T-helper 2 cell (primary cell): Measurements from ENCODE around the gene LZTS3.
A peak's percentile ranks its signal among the peaks of the same experiment; 100 is the strongest.
"Not testable (repeated sequence)": the region's sequence is repeated elsewhere in the genome, so short reads cannot be mapped to it uniquely, and the experiment has no call there.

Experiments used
- DNase-seq, 5 experiments: peaks; one replicate each; pipeline versions ENCODE4 v3.0.0 to v3.0.0-alpha.2; 2012 to 2022

LZTS3 gene

DNA sequence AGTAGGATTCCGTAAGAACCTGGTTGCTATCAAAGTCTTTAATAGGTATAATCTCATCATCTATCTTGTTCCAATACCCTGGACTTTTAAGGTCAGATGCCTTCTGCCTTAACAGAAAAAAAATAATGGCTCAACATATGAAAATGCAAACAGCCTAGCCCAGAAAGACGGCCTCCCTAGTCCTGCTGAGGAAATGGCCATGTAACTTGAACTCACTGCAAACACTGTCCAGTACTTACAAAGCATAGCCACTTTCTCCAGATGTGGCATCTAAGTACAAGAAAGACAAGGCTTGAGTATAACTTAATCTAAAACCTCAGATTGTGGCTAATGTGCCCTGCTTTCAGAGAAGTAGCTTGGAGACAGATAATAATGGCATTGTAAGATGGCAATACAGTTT lies 40.2 kb downstream of the LZTS3 start:
- no peak for DNase-seq

DNA sequence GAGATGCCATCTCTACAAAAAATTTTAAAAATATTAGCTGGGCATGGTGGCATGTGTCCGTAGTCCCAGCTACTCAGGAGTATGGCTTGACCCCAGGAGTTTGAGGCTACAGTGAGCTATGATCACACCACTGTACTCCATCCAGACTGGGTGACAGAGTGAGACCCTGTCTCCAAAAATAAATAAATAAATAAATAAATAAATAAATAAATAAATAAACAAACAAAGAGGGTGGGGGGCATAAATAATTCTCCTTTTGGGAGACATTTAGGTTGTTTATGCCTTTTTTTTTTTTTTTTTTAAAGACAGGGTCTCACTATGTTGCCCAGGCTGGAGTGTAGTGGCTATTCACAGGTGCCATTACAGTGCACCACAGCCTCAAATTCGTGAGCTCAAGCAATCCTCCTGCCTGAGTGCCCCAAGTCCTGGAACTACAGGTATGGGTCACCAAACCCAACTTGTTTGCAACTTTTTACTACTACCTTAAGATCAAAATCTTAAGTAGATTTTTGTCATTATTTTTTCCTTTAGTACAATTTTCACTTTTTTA lies 43.2 kb downstream of the LZTS3 start:
- DNase-seq, result no peak

DNA sequence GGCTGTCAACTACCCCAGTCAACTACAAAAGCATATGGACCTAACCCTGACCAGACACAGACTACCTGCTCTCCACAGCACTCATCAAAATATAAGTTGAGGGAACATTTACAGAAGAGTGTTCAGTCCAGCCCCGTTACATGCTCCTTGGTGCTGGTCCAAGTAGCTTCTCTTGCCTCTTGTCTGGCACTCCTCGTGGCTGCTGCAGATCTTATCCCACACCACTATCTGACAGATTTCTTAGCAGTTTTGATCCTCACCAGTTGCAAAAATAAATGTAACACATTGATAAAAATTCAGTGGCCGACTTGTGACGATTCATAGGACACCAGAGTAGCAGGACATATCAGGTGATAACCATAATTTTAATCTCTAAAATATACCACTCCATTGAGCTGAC lies 44.3 kb downstream of the LZTS3 start:
- no peak for DNase-seq

DNA sequence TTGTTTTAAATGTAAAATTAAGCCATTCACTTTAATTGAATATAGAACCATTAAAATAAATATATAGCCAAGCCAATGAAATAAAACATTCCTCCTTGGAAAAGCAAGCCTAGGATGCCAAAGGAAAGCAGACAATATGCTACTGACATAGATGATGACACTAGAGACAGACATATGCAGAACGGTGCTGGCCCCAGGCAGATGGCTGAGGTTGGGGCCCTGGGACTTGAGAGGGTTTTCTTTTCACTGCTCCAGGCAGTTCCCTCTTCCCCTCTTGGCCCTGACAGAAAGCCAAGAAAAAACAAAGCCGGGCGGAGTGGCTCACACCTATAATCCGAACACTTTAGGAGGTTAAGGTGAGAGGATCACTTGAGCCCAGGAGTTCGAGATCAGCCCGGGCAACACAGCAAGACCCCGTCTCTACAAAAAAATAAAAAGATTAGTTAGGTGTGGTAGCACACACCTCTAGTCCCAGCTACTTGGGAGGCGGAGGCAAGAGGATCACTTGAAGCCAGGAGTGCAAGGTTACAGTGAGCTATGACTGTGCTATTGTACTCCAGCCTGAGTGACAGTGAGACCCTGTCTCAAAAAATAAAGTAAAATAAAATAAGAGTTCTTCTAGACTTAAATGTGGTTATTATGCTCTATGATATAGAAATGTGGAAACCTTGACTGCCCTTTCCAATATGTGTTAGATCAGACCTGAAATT lies 44.9 kb downstream of the LZTS3 start:
- DNase-seq, result no peak

DNA sequence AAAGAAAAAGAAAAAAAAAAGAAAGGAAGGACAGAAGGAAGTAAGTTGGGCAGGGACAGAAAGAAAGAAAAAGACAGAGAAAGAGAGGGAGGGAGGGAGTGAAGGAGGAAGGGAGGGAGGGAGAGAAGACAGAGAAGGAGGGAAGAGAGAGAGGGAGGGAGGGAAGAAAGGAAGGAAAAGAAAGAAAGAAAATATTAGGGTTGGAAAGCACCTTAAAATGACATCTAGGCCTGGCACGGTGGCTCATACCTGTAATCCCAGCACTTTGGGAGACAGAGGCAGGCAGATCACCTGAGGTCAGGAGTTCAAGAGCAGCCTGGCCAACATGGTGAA lies 46.9 kb downstream of the LZTS3 start:
- DNase-seq, result no peak

- not testable (repeated sequence) for DNase-seq
These were observed 47.4 kb downstream of the LZTS3 start for GRCh38 chr20:3125776-3126526.

DNA sequence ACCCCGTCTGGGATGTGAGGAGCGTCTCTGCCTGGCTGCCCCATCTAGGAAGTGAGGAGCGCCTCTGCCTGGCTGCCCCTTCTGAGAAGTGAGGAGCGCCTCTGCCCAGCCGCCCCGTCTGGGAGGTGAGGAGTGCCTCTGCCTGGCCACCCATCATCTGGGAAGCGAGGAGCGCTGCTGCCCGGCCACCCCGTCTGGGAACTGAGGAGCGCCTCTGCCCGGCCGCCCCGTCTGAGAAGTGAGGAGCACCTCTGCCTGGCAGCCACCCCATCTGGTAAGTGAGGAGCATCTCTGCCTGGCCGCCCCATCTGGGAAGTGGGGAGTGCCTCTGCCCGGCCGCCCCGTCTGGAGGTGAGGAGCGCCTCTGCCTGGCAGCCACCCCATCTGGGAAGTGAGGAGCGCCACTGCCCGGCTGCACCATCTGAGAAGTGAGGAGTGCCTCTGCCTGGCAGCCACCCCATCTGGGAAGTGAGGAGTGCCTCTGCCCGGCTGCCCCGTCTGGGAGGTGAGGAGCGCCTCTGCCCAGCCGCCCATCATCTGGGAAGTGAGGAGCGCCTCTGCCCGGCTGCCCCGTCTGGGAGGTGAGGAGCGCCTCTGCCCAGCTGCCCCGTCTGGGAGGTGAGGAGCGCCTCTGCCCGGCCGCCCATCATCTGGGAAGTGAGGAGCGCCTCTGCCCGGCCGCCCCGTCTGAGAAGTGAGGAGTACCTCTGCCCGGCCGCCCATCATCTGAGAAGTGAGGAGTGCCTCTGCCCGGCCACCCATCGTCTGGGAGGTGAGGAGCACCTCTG lies 48.4 kb downstream of the LZTS3 start:
- DNase-seq, result not testable (repeated sequence)

DNA sequence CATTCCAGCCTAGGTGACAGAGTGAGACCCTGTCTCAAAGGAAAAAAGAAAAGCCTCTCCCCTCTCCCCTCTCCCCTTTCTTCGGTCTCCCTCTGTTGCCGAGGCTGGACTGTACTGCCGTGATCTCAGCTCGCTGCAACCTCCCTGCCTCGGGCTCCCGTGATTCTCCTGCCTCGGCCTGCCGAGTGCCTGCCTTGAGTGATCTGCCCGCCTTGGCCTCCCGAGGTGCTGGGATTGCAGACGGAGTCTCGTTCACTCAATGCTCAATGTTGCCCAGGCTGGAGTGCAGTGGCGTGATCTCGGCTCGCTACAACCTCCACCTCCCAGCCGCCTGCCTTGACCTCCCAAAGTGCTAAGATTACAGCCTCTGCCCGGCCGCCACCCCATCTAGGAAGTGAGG lies 49.2 kb downstream of the LZTS3 start:
- not testable (repeated sequence) for DNase-seq

DNA sequence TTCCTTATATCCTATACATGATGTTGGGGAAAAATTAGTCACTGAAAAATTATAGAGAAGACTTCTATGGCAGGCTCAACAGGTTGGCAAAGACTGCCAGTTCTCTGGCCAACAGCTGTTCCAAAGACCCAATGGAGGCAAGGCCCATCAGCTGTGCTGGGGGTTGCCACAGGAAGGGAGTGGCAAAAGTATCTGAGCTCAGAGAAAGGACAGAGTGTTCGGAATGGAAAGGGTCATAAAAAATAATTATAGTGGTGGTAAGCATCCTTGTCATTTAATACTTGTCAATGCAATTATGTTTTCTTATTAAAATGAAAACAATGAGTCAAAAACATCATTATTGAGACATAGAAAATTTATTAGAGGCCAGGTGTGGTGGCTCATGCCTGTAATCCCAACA lies 49.8 kb downstream of the LZTS3 start:
- DNase-seq, result no peak

DNA sequence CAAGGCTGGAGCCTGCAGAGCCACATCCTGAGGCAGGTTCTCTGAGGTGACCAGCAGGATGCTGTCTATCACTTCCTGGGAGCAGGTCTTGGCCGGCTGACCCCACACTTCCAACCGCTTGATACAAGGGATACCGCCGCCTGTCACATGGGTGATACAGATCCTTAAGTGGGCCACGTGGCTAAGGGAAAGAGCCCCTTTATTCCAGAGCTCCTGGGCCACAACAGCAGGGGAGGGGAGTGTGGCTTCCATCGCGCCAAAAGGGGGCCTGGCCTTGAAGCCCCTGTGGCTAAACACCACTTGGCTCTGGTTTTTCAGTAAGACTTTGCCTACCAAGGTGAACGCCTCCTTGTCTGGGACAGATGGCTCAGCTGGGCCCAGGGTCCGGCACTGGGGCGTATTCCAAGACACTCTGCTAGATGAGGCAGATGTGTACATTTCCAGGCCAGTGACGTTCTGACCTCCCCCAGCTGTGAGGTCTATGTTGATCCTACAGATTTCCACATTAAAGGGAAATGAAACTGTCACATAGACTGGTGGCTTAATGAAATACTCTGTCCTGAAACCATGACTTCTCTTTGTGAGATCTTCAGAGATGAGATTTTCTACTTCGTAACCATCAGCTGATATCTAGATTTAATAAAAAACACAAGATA lies 51.3 kb downstream of the LZTS3 start:
- no peak for DNase-seq

DNA sequence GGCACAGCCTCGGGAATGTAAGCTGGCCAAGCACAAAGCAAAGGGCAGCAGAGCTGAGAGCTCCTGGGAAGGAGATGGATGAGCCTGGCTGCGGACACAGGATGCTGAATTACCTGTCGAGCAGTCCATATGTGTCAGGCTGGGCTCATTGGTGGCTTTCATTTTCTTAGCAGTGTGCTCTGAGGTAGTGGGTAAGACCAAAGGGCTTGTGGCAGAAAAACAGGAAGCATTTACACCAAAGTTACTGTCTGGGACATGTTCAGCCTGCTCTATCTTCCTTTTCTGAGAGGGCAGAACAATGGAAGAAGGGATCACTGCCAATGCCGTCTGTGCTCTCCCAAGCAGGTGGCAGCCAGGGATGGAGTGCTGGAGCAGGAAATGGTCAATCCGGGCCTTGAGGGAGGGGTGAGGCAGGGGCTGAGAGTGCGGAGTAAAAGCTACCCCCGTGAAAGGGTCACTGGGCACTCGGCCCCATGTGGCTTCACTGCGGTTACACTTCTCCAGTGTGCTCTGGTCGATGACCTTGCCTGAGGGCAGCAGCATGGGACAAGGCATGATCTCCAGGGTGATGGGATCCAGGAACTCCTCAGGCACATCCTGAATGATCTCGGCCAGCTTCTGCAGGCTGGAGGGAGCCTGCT lies 52.0 kb downstream of the LZTS3 start:
- peak in 1 of 5 experiments; percentile 64 for DNase-seq

DNA sequence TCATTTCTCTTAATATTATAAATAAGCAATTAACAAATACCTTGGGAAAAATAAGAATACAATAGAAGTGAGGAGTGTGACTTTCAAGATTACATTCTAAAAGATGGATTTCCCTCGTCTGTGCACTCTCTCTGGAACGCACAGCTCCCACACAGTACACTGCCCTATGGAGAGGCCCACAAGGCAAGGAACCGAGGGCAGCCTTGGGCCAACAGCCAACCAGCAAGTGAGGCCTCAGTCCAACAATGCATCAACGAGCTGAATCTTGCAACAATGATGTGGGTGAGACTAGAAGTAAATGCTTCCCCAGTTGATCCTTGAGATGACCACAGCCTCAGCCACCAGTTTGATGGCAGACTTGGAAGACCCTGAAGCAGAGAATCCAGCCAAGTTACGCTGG lies 54.3 kb downstream of the LZTS3 start:
- no peak for DNase-seq

- DNase-seq, result peak in 2 of 5 experiments; percentile 28 to 69
These were observed 55.4 kb downstream of the LZTS3 start for GRCh38 chr20:3117839-3118379.

DNA sequence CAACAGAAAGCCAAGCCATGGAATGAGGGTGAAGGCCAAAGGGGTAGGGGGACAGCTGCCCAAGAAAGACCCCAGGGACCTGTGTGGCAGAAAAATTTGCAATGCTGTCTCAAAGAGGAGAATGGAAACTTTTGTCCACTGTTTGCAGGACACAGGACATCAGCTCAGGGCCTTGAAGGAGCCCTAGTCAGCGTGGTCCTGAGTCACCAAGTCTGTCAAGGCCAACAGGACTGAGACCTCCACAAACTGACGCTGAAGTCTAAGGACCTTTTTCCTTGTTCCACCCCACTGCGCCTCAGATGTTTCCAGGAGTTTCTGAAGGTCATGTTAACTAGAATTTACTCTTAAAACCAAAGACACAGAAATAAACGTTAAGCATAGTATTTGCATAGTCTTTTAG lies 57.0 kb downstream of the LZTS3 start:
- DNase-seq, result no peak

DNA sequence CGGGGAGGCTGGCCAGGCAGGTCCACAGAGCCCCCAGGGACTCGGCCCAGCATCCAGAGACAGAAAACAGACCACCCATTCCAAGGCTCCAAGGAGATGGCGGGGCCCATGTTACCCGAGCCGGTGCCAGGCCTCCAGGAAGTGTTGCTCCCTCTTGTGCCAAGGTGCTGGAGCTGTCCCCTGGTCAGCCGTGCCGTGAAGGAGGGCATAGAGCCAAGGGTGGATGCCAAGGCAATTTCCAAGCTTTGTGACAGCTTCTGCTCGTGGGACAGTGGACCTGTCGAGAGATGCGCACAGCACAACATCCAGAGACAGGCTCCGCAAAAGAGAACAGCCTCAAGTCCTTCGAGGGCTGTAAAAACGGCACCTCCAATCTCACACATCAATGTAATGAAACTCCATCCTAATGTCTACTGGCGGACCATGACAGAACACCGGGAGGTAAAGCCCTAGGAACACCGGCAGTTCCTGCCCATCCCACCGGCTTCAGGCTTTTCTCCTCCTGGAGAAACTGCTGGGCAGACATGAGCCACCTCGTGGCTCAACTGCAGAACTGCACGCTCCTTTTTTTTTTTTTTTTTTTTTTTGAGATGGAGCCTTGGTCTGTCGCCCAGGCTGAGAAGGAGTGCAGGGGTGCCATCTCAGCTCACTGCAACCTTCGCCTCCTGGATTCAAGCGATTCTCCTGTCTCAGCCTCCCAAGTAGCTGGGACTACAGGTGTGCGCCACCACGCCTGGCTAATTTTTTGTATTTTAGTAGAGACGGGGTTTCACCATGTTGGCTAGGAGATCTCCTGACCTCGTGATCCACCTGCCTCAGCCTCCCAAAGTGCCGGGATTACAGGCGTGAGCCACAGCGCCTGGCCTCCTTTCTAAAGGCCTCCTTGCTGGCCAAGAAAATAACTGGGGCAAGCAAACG lies 57.9 kb downstream of the LZTS3 start:
- DNase-seq, result peak in 1 of 5 experiments; percentile 45
